ENCODE results near the gene PON2. TPM values are rescaled to one million over a fixed set of nuclear protein-coding genes. Genes with fewer than 3 reads are reported as not detected.

Gene PON2
- total and polyA plus RNA-seq, 2 of the 13 experiments (the other 11 are each of a cell fraction or from before 2014, with no cell fraction given) = 202 to 217 TPM

GRCh38 chr7:95470452-95470851 is 35.6 kb upstream of the PON2 start (continued):
- TF ChIP-seq TFAP4 (IDR thresholded peaks at IDR 0.05; ENCODE audit: borderline replicate concordance, low read depth) (peak; percentile 71; the same call in 1 of the 2 replicates), HMG20A (CRISPR knock-in tag; IDR thresholded peaks at IDR 0.05; ENCODE audit: borderline replicate concordance) (peak; percentile 33; the same call in 1 of the 2 replicates)

GRCh38 chr7:95469848-95470247 is 35.0 kb upstream of the PON2 start:
- ATAC-seq = peak; percentile 68
- no peaks in the 10 kb centered on the region for H3K9me3 ChIP-seq (ENCODE audit: low read length)
- TF ChIP-seq ZNF512 (CRISPR knock-in tag; IDR thresholded peaks at IDR 0.05) = no peak
- TF ChIP-seq ZNF776 (CRISPR knock-in tag; IDR thresholded peaks at IDR 0.05) = no peak
- TF ChIP-seq PCBP2 (optimal IDR thresholded peaks at IDR 0.05; ENCODE audit: low read depth, low read length, poor library complexity, severe bottlenecking) = no peak
- no peak for TF ChIP-seq ZNF460 (CRISPR knock-in tag; IDR thresholded peaks at IDR 0.05; ENCODE audit: borderline replicate concordance)
- no peak for TF ChIP-seq ZBTB1 (CRISPR knock-in tag; IDR thresholded peaks at IDR 0.05; ENCODE audit: borderline replicate concordance)
- no peak for TF ChIP-seq HNRNPH1 (optimal IDR thresholded peaks at IDR 0.05; ENCODE audit: low read depth, low read length)
- TF ChIP-seq SOX6 (IDR thresholded peaks at IDR 0.05) = no peak
- TF ChIP-seq SOX6 (CRISPR knock-in tag; IDR thresholded peaks at IDR 0.05) = no peak
- TF ChIP-seq ZNF143 (CRISPR knock-in tag; IDR thresholded peaks at IDR 0.05) = no peak
- peak; percentile 65 for TF ChIP-seq RFX3 (CRISPR knock-in tag; IDR thresholded peaks at IDR 0.05)
- no peak for TF ChIP-seq NFE2 (CRISPR knock-in tag; IDR thresholded peaks at IDR 0.05)
- no peak for TF ChIP-seq ZNF382 (CRISPR knock-in tag; IDR thresholded peaks at IDR 0.05; ENCODE audit: borderline replicate concordance)
- peak; percentile 43; the same call in 1 of the 2 replicates for TF ChIP-seq TEF (CRISPR knock-in tag; IDR thresholded peaks at IDR 0.05)
- peak; percentile 47 for TF ChIP-seq RFX1 (IDR thresholded peaks at IDR 0.05)
- no peak overlapping the region for H2AFZ ChIP-seq (ENCODE audit: low read length)
- no peak for FAIRE-seq
- in situ Hi-C loops (cut with HindIII; ENCODE audit: extremely low pct_ligation_motif_present, low pct_unique_long_range_greater_than_20kb) = no loop called here
- peak; percentile 66 for DNase-seq (ENCODE audit: low spot score)
- peaks cover 35% of the 10 kb centered on the region for H3K4me1 ChIP-seq (ENCODE audit: insufficient read depth, low read length)
- no peaks in the 10 kb centered on the region for H3K27me3 ChIP-seq (ENCODE audit: control insufficient read depth in 1 of 2, insufficient read depth in 2 of 2, low read length in 2 of 2)
- ChIA-PET POLR2A (interaction anchor here (1.3 to 1.7 kb wide), 2 partner anchors 35 to 38 kb away, joined by 3 to 7 read pairs; partner anchors contain the start of gene PON2), CTCF (ENCODE audit: low intra/inter-chr PET ratio, low total read pairs) (no interaction called here)
- no TSS peak for BruUV-seq (replicated peaks)
- no peaks in the 10 kb centered on the region for H3K36me3 ChIP-seq (replicated peaks in 1 of 2; ENCODE audit: control insufficient read depth in 1 of 2, insufficient read depth in 2 of 2, low read length in 2 of 2)
- no peaks in the 10 kb centered on the region for H4K20me1 ChIP-seq (ENCODE audit: insufficient read depth, low read length)
- H3K27ac ChIP-seq (ENCODE audit: extremely low read length, insufficient read depth, low read length) = peak overlapping the region; percentile 30
- no peak overlapping the region for H3K9ac ChIP-seq (ENCODE audit: insufficient read depth, low read depth, low read length)
- no peak overlapping the region for H3K4me2 ChIP-seq (ENCODE audit: low read depth, low read length)
- intact Hi-C loops (cut with micrococcal nuclease; ENCODE audit: unreplicated experiment) = loop anchor here (2.0 kb wide), 1 partner anchor 29 kb away; no protein-coding TSS in a partner anchor
- H3K4me3 ChIP-seq (replicated peaks in 1 of 3; ENCODE audit: insufficient read depth in 1 of 3, low read depth in 2 of 3, low read length in 3 of 3) = no peak overlapping the region
- 83% methylated on average over 4 of the region's 4 CpGs for WGBS (ENCODE audit: low lambda C conversion rate)
- no peaks in the 10 kb centered on the region for H3K79me2 ChIP-seq (ENCODE audit: insufficient read depth, low read length)

Measured in HepG2 (cell line).